ENCODE data around the gene COL5A1.
A peak's percentile ranks its signal among the peaks of the same experiment; 100 is the strongest.

COL5A1 gene

DNA sequence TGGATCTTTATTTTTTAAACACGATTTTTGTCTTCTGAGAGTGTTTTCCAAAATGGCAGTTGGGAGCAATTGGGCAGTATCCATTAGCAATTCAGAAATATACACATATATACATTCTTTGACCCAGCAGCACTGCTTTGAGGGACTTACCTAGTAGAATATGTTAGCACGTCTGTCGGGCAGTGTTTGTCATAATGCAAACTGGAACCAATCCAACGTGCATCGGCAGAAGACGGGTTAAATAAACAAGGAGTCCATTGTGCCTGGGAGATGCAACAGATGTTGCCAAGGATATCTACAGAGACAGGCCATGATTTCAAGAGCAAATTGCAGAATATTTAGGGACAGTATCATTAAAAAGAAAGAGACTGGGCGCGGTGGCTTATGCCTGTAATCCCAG, 107.0 kb downstream of the COL5A1 start:
- DNase-seq, result no peak

GRCh38 chr9:134750450-134751155, 109.0 kb downstream of the COL5A1 start:
- no peak for DNase-seq

DNA sequence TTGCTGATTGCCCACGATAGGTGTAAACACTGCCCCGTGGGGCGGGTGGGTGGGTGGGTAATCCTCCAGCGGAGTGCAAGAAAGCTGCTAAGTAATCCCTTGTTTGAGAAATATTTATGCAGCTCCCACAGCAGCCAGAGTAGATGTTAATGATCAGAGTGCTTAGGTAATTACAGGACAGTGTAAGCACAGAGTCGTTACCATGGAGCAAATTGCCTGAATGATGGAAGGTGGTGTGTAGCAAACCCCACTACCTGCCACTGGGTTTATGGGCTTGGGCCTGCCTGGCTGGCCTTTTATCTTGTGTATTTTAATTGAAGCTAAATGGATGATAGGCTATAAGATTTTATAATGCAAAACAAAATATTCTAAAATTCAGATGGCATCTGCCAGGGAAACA, 110.0 kb downstream of the COL5A1 start:
- DNase-seq, result peak; percentile 94

DNA sequence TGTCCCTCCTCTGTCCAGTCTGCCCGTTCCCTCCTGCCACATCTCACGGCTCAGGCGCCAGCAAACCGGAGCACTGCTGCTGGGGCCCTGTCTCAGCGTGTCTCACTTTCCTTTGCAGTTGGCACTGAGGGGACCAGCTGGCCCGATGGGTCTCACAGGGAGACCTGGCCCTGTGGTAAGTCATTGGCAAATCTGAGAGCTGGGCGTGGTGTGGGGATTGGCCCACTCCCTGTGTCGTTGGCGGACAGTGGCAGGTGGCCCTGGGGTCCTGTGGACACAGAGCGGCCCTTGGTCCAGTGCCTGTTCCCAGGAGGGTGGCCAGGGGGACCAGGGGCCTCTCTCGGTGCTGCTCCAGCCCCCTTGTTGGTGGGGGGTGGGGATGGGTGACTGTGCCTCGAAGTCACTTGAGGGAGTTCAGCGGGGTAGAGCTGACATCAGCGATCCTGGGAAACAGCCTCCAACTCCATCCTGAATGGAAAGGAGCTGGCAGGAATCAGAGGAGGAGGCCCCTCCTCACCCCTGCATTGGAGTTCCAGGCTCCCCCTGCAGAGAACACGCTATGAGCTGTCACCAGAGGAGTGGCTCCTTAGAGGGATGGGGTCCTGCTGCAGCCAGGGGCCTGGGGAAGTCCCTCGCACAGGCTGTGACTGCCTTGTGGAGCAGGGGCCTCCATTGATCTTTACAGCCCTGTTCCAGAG, 111.0 kb downstream of the COL5A1 start:
- DNase-seq, result no peak

DNA sequence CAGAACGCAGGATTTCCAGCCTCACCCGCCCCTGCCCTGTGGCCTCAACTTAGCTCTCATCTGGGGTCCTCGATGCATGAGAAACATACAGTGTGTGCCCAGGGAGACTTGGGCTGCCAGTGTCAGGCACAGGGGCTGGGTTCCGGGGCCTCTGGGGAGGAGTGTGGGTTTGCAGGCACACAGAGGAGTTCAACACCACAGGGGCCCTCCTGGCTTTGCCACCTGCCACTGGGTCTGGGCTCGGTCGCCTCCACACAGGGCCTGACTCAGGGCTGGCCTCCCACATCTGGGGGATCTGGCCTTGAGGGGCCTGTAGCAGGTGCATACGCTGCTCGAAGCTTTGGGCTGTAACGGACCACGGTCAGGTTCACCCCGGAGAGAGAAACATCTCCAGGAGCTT, 111.6 kb downstream of the COL5A1 start:
- no peak for DNase-seq

- no peak for DNase-seq
Measured at GRCh38 chr9:134755221-134755907, 113.8 kb downstream of the COL5A1 start.

GRCh38 chr9:134756098-134756497, 114.5 kb downstream of the COL5A1 start:
- DNase-seq, result no peak

- DNase-seq, result no peak
Measured at GRCh38 chr9:134757216-134757975, 115.8 kb downstream of the COL5A1 start.

- DNase-seq, result no peak
Measured at GRCh38 chr9:134758949-134759607, 117.5 kb downstream of the COL5A1 start.

GRCh38 chr9:134759913-134760312, 118.3 kb downstream of the COL5A1 start:
- DNase-seq, result no peak

- no peak for DNase-seq
Measured at GRCh38 chr9:134760750-134761420, 119.3 kb downstream of the COL5A1 start.

DNA sequence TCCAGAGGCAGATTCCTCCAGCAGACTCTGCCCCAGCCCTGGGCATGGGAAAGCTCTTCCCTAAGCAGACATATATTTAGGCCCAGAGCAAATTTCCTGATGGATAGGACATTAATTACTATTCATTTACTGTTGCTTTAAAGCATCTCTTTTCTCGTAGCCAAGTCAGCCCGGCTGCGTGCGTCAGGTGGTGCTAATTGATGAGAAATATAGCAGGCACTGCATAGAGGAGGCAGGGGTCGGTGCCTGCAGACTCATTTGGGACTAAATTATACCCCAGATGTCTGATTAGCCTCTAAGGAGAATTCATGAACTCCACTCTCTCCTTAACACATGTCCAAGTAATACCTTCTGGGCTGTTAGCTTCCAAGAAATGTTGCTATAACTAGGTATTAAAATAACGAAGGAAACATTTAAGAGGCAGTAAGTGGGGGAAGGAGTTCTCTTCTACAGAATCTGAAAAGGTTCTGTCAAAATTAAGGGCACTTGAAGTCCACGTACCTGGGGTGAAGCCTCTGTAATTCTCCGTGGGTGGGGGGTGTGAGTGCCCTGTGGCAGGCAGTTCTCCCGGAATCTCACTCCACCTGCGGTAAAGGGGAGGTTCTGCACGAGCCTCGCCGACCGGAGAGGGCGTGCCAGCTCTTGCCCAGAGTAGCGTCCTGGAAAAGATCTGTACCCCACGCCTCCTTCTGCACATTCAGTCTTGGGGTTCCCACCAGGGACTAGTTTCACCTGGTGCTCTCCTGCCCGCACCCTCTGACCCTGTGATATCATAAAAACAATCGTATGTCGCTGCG, 123.1 kb downstream of the COL5A1 start:
- no peak for DNase-seq

GRCh38 chr9:134765785-134766184, 124.2 kb downstream of the COL5A1 start:
- no peak for DNase-seq

DNA sequence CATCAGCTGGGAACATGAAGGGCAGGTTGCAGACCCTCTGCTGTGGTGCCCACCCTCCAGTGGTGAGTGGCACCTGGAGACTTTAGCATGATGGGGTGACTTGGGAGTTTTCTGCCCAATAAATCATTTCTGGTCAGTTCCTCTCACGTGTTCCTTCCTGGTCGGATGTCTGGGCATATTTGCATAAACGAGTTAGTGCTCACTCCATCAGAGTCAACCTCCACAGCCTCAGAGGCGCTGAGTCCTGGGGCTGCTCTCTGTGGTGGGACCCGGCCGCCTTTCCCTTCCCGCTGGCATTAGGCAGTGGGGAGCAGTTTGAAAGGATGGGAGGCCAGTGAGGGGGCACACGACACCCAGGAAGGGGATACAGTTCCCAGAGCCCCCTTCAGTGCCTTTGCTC, 125.0 kb downstream of the COL5A1 start:
- DNase-seq, result no peak

- DNase-seq, result no peak
Measured at GRCh38 chr9:134768332-134768708, 126.7 kb downstream of the COL5A1 start.

DNA sequence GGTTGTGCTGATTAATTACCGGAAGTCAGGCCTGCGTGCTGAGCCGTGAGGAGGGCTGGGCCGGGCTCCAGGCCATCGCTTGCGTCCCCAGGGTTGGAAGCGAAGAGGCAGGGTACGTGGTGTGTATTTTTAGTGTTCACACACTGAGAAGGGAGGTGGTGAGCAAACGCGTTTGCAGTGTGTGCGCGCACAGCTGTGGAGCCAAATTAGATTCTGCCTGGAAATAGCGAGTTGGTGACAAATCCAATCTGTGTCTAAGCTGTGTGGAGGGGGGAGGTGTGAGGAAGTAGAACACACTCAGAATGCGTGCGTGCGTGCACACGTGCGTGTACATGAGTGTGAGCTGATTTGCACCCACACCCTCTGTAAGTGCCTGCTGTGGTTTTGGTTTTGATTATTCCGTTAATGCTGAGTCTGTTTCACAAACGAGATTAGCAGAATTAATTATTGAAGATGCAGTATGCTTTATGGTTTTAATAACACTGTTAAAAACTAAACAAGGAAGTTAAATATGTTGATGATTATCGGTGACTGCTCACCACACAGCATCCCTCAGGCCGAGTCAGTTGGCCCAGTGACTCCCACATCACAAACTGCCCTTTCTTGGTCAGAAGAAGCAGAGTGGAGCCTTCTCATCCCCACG, 127.2 kb downstream of the COL5A1 start:
- DNase-seq, result no peak

GRCh38 chr9:134770972-134771971, 129.7 kb downstream of the COL5A1 start:
- no peak for DNase-seq

DNA sequence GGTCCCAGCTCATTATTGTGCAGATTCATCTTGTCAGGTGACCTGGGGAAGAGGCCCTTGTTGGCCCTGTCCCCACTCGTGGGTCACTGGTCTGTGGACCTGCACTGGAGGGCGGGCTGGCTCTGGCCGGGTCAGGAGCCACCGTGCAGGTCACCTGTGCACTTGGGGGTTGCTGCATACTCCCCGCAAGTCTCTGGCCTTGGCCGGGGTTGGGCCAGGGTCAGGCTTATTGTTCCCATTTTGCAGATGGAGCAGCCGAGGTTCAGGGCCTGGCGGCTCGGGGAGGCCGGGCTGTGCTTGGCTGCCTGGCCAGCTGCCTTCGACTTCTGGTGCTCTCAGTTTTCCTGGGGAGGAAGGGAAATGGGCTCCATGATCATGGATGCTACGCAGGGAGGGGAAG, 130.7 kb downstream of the COL5A1 start:
- DNase-seq, result no peak

GRCh38 chr9:134773842-134774241, 132.2 kb downstream of the COL5A1 start:
- no peak for DNase-seq

- DNase-seq, result no peak
Measured at GRCh38 chr9:134774410-134774809, 132.8 kb downstream of the COL5A1 start.

Data from NCI-H1436 treated with DMSO at 0.1 percent for 48 hours (cell line).